Adrenal gland (tissue), 5 donors: ENCODE results near the gene LRRTM4.

ENCODE experiments used
- POLR2A ChIP-seq, 2 donors: fragments of 450-650 bp; IDR thresholded peaks; one replicate each; pipeline ENCODE4 v1.6.1; 2017; ENCODE audit warnings: antibody characterized with exemption in 2 of 2, mild to moderate bottlenecking in 2 of 2, moderate library complexity in 1 of 2
- TF ChIP-seq, protein P1 (sequence below), 6 experiments: fragments of 450-650 bp in 4 of 6; fragments of 200-600 bp in 2 of 6; sonication (generic) in 1 of 6; IDR thresholded peaks; 1 replicate in 5 of 6; 2 replicates in 1 of 6; pipeline versions ENCODE4 v1.5.1 to v1.8.0; 2016 to 2021; ENCODE audit warnings: antibody characterized with exemption in 6 of 6, mild to moderate bottlenecking in 2 of 6, moderate library complexity in 1 of 6
- donor health status: DM: no; HTN: no; CAD: no.

- TF ChIP-seq, protein P1, sequence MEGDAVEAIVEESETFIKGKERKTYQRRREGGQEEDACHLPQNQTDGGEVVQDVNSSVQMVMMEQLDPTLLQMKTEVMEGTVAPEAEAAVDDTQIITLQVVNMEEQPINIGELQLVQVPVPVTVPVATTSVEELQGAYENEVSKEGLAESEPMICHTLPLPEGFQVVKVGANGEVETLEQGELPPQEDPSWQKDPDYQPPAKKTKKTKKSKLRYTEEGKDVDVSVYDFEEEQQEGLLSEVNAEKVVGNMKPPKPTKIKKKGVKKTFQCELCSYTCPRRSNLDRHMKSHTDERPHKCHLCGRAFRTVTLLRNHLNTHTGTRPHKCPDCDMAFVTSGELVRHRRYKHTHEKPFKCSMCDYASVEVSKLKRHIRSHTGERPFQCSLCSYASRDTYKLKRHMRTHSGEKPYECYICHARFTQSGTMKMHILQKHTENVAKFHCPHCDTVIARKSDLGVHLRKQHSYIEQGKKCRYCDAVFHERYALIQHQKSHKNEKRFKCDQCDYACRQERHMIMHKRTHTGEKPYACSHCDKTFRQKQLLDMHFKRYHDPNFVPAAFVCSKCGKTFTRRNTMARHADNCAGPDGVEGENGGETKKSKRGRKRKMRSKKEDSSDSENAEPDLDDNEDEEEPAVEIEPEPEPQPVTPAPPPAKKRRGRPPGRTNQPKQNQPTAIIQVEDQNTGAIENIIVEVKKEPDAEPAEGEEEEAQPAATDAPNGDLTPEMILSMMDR (IDR thresholded peaks at IDR 0.05) = no peak
- no peak for TF ChIP-seq POLR2A (IDR thresholded peaks at IDR 0.05)
Measured at GRCh38 chr2:77009307-77009706, 512.9 kb downstream of the LRRTM4 start.
